ENCODE measurements around the gene EDARADD.

DNA sequence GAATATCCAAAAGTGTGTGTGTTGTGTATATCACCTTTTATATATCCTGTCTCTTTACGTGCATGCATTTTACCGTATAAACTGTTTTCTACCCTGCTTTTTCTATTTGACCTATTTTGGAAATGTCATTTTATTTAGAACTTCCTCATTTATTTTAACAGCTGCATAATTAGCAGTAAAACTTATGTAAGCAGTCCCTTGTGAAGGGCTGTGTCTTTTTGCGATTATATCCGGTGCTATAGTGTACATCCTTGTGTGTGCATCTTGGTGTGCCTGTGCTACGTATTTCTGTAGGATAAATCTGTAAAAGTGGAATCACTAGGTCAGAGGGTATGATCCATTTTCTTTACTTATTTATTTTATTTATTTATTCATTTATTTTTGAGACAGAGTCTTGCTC is 136.9 kb downstream of the EDARADD start:
- TF ChIP-seq EZH2 (IDR thresholded peaks at IDR 0.05; ENCODE audit: insufficient read depth, poor library complexity, severe bottlenecking) (no peak), EZH2phosphoT487 (IDR thresholded peaks at IDR 0.05; ENCODE audit: insufficient read depth, low read depth) (no peak)

All from GM23248 (cell line).